Type B pancreatic cell (in vitro differentiated cells): ENCODE data around the gene AHSG. TPM values are rescaled to one million over a fixed set of nuclear protein-coding genes. Genes with fewer than 3 reads are reported as not detected.

Experiments
- DNase-seq: peaks from one replicate; pipeline ENCODE4 v3.0.0; 2021; ENCODE audit warnings: mixed read lengths; ENCODE audit not compliant: unreplicated experiment; ENCODE audit errors: extremely low spot score
- H3K27ac Mint-ChIP-seq: 2 replicates; pipeline ENCODE4 v1.8.0; 2021; ENCODE audit warnings: mild to moderate bottlenecking, mixed read lengths
- H3K27me3 Mint-ChIP-seq: 2 replicates; pipeline ENCODE4 v1.8.0; 2021; ENCODE audit warnings: mixed read lengths
- H3K36me3 Mint-ChIP-seq: 2 replicates; pipeline ENCODE4 v1.8.0; 2021; ENCODE audit warnings: mixed read lengths
- H3K4me1 Mint-ChIP-seq: one replicate; pipeline ENCODE4 v1.8.0; 2021; ENCODE audit warnings: mixed read lengths; ENCODE audit not compliant: unreplicated experiment
- H3K4me3 Mint-ChIP-seq: 2 replicates; pipeline ENCODE4 v1.8.0; 2021; ENCODE audit warnings: mild to moderate bottlenecking, mixed read lengths
- H3K9me3 Mint-ChIP-seq: 2 replicates; pipeline ENCODE4 v1.8.0; 2021; ENCODE audit warnings: mixed read lengths
- total RNA-seq: library from RNA; stranded (reverse); gene quantifications from 2 replicates; pipeline ENCODE4 v1.2.1, GENCODE V29; 2021; ENCODE audit warnings: low replicate concordance
- TF ChIP-seq, protein P1 (sequence below): fragments of 200-600 bp; sonication (generic); conservative IDR thresholded peaks from 2 replicates; pipeline ENCODE4 v1.5.0; 2021; ENCODE audit warnings: antibody characterized with exemption, mild to moderate bottlenecking

Gene AHSG
- total RNA-seq, 1 donor from 2014 or later = 0.27 TPM

DNA sequence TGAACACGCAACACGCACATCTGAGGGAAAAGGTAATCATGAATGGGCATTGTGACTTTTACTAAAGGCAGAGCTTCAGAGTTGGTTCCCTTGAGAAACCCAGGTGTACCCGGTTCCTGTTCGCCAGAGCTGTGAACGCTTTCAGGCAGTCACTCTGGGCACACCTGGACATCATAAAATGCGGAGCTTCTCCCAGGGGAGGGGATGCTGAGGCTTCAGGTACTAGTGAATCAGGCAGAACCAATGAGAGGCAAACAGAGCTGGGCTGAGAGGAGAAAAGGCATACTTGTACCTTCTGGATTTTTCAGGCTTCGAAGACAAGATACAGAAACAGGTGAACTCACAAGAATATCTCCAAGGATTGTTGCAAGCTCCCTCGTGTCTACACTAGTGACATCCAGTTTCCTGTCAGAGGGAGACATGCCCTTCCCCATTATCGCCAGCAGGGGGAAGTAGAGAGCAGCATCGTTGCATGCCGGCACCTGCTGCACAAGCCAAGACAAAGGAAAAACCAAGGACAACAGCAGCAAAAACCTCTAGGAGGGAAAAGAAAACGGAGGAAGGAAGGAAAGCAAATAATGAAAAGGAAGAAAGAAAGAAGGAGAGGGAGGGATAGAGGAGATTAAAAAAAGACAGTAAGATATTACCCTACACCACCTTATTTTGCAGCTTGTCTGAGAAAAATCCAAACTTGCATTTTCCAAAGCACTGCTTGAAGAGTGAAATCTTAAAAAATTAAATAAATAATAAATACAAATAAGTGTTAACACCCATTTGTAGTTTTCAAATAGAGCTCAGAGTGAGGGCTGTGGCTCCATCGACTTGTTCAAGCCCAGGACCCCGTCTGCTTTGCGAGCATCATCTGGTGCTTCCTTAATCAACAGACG, 2.0 kb downstream of the AHSG start:
- Mint-ChIP-seq H3K27me3 (peaks cover 60% of the 10 kb centered on the region), H3K36me3 (no peaks in the 10 kb centered on the region), H3K9me3 (no peaks in the 10 kb centered on the region), H3K4me3 (peak overlapping the region; percentile 47), H3K4me1 (peaks cover 10% of the 10 kb centered on the region), H3K27ac (peak overlapping the region; percentile 35)
- TF ChIP-seq, protein P1, sequence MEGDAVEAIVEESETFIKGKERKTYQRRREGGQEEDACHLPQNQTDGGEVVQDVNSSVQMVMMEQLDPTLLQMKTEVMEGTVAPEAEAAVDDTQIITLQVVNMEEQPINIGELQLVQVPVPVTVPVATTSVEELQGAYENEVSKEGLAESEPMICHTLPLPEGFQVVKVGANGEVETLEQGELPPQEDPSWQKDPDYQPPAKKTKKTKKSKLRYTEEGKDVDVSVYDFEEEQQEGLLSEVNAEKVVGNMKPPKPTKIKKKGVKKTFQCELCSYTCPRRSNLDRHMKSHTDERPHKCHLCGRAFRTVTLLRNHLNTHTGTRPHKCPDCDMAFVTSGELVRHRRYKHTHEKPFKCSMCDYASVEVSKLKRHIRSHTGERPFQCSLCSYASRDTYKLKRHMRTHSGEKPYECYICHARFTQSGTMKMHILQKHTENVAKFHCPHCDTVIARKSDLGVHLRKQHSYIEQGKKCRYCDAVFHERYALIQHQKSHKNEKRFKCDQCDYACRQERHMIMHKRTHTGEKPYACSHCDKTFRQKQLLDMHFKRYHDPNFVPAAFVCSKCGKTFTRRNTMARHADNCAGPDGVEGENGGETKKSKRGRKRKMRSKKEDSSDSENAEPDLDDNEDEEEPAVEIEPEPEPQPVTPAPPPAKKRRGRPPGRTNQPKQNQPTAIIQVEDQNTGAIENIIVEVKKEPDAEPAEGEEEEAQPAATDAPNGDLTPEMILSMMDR = peak; percentile 96
- DNase-seq = peak; percentile 83

DNA sequence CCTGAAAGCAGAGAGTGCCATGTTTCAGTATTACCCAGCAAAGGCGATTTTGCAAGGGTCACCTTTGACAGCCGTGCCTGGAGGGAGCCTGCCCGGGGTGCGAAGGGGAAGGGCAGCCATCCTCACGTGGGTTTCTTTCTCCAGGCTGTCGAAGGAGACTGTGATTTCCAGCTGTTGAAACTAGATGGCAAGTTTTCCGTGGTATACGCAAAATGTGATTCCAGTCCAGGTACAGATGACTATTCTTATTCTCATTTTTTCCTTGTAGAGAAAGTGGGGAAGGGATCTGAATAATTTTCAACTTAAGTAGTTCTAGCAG, 3.4 kb downstream of the AHSG start:
- H3K36me3 Mint-ChIP-seq = no peaks in the 10 kb centered on the region
- H3K27ac Mint-ChIP-seq = no peak overlapping the region
- H3K27me3 Mint-ChIP-seq = peaks cover 67% of the 10 kb centered on the region
- no peak for DNase-seq
- peaks cover 10% of the 10 kb centered on the region for H3K4me1 Mint-ChIP-seq
- H3K4me3 Mint-ChIP-seq = no peak overlapping the region
- no peaks in the 10 kb centered on the region for H3K9me3 Mint-ChIP-seq
- TF ChIP-seq, protein P1 = no peak

DNA sequence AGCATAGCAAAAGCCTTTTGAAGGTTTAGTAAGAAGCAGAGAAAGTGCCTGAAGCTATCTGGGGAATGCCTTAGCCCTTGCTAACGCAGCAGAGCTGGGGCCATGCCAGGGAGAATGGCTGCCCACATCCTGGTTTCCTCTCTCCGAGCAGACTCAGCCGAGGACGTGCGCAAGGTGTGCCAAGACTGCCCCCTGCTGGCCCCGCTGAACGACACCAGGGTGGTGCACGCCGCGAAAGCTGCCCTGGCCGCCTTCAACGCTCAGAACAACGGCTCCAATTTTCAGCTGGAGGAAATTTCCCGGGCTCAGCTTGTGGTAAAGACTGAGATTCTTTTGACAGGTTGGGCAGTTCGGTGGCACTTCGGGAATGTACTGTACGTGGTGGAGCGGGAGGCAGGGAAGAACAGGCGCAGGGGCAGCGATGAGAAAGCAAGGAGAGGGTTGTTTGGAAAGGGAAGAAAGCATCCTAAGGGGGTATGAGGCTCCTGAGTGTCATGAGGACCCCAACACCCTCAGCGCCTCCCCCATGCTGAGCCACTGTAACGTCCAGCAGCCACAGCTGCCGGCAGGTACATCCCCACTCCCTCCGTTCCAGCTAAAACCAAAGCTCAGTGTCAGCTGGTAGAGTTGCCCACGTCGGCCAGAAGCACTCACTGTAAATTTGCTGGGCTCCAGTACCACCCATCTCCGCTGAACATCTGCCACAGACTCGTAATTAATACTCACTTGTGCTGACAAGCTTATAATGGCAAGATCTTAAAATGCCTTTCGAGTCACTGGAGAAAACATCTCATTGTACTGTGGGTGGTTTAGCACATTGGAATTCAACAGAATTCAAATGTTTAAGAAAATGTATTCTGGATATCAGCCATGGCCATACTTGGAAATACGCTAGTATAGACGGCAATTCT, 4.4 kb downstream of the AHSG start:
- DNase-seq = peak; percentile 82
- H3K4me3 Mint-ChIP-seq = peak overlapping the region; percentile 36
- peaks cover 10% of the 10 kb centered on the region for H3K4me1 Mint-ChIP-seq
- no peaks in the 10 kb centered on the region for H3K36me3 Mint-ChIP-seq
- peaks cover 62% of the 10 kb centered on the region for H3K27me3 Mint-ChIP-seq
- TF ChIP-seq, protein P1 = peak; percentile 90
- no peaks in the 10 kb centered on the region for H3K9me3 Mint-ChIP-seq
- peak overlapping the region; percentile 55 for H3K27ac Mint-ChIP-seq

DNA sequence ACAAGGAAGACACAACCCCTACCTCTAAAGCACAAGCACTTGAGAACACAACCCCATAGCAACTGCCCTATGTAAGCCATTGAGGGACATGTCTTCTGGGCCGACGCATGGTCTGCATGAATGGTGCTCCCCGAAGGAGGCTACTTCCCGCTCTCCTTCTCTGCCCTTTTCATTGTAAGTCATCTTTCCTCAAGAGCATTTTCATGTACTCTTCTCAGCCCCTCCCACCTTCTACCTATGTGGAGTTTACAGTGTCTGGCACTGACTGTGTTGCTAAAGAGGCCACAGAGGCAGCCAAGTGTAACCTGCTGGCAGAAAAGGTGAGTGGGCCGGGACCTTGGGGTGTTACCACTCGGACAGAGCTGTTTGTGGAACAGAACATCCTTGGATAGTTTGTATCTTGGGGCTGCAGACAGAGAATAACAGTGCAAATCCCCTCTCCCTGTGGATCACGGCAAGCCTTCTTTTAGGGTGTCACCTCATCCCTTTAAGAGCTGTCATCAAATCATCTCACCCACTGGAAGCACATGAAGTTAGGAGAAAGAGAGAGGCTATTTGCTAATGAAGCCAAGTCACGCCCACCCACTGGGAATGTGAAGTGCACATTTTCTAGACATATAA, 5.6 kb downstream of the AHSG start:
- Mint-ChIP-seq H3K9me3 (no peaks in the 10 kb centered on the region), H3K36me3 (no peaks in the 10 kb centered on the region)

DNA sequence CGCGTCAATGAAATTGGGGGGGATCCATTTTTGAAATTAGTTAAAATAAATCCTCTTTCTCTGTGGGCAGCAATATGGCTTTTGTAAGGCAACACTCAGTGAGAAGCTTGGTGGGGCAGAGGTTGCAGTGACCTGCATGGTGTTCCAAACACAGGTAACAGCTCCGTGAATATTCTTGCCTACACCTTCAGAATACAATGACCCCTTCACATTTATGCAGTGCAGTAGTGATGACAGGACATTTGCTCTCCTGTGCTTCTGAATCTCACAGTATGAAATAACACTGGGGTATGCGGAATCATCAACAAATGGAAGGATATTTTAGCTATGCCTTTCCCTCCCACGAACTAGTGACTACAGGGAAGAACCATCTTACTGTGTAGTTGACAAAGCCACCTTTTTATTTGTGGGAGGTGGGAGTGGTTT, 6.9 kb downstream of the AHSG start:
- TF ChIP-seq, protein P1 = no peak
- Mint-ChIP-seq H3K4me3 (no peak overlapping the region), H3K36me3 (no peaks in the 10 kb centered on the region), H3K27ac (no peak overlapping the region), H3K9me3 (no peaks in the 10 kb centered on the region), H3K27me3 (peaks cover 50% of the 10 kb centered on the region), H3K4me1 (peaks cover 8% of the 10 kb centered on the region)
- DNase-seq = no peak

More for the DNA sequence above, 5.6 kb downstream of the AHSG start:
- Mint-ChIP-seq H3K27me3 (peaks cover 61% of the 10 kb centered on the region), H3K27ac (no peak overlapping the region), H3K4me1 (peaks cover 10% of the 10 kb centered on the region), H3K4me3 (no peak overlapping the region)
- TF ChIP-seq, protein P1 = no peak
- DNase-seq = no peak
